GM13976 (cell line): Measurements from ENCODE around the gene LRRC30.

ENCODE experiments used
- DNase-seq: peaks from one replicate; pipeline ENCODE4 v3.0.0; 2012; ENCODE audit warnings: low spot score
- in situ Hi-C: fragments of 300-500 bp; cut with MboI; formaldehyde crosslinking; loops from one replicate; pipeline ENCODE4 v1.12.0; 2022; ENCODE audit warnings: low sequenced_read_pairs, mixed read lengths, inconsistent platforms; ENCODE audit not compliant: unreplicated experiment
- TF ChIP-seq, protein P1 (sequence below): IDR thresholded peaks from 2 replicates; pipeline ENCODE4 v1.5.1; 2012; ENCODE audit warnings: borderline replicate concordance, mild to moderate bottlenecking; ENCODE audit not compliant: insufficient read depth; ENCODE audit errors: extremely low read depth, missing control alignments, control extremely low read depth

The LRRC30 gene

DNA sequence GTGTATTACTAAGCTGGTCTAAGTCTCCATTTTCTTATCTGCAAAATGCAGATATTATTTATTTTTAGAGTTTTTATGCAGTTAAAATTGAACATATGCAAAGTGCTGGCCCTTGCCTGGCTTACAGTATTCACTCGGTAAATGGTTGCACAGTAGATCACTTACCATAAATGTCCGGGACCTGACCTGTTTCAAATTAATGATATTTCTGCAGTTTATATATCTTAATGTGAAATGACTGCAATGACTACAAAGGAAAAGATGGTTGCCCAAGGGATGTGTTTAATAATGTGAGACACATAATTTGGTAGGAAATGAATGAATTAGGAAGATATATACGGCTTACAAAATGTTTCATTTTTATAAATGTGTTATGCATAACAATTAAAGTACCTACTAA lies 37.1 kb downstream of the LRRC30 start:
- in situ Hi-C loops, result no loop called here
- DNase-seq, result no peak
- TF ChIP-seq, protein P1, sequence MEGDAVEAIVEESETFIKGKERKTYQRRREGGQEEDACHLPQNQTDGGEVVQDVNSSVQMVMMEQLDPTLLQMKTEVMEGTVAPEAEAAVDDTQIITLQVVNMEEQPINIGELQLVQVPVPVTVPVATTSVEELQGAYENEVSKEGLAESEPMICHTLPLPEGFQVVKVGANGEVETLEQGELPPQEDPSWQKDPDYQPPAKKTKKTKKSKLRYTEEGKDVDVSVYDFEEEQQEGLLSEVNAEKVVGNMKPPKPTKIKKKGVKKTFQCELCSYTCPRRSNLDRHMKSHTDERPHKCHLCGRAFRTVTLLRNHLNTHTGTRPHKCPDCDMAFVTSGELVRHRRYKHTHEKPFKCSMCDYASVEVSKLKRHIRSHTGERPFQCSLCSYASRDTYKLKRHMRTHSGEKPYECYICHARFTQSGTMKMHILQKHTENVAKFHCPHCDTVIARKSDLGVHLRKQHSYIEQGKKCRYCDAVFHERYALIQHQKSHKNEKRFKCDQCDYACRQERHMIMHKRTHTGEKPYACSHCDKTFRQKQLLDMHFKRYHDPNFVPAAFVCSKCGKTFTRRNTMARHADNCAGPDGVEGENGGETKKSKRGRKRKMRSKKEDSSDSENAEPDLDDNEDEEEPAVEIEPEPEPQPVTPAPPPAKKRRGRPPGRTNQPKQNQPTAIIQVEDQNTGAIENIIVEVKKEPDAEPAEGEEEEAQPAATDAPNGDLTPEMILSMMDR, result no peak

DNA sequence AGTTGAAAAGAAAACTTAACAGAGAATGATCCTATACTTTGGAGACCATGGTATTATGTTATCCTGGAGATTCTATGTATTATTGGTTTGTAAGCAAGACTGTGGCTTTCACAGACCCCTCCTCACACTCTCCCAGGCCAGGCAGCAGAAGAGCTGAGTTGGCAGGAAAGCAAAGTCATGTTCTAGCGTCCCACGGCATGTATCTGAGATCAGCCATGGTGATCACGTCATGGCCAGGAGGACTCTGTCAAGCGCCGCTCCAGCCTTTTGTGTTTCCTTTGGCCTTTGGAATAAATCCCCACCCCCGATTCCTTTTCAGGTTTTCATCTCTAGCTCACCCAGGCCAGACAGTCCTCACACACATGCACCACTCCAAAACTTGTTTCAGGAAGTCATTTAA lies 39.1 kb downstream of the LRRC30 start:
- no peak for DNase-seq
- TF ChIP-seq, protein P1, result no peak
- in situ Hi-C loops, result no loop called here

DNA sequence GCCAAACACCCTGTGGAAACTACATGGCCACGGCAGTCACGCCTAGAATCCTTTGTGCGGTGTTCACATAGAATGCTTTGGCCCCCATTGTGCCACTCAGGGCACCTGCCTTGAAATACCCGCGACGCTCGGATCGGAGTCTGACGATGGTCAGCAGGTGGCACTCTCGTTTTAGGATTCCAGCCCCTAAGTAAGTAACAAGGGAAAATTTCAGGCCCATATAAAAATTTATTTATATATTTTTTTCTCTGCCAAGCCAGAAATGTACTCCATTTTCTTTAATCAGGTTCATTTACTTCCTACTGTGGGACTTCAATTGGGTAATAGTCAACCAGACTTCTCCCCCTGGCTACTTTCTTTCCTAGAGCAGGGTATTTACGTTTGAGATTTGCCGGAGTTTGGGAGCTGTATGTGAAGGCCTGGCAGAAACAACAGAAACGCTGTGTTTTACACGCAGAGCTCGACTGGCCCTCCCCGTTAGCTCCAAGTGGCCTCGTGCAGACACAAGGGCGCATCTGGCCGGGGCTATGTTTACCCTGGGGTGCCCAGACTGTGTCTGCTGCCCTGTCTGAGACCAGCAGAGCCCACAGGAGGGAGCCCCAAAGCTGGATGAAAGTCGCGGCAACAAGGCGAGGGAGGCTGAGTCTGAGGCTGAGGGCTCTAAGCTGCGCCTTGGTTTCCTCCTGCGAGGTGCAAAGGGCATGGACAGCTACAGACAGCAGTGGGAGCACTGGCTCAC lies 41.6 kb downstream of the LRRC30 start:
- in situ Hi-C loops, result no loop called here
- DNase-seq, result no peak
- TF ChIP-seq, protein P1, result peak; percentile 11

DNA sequence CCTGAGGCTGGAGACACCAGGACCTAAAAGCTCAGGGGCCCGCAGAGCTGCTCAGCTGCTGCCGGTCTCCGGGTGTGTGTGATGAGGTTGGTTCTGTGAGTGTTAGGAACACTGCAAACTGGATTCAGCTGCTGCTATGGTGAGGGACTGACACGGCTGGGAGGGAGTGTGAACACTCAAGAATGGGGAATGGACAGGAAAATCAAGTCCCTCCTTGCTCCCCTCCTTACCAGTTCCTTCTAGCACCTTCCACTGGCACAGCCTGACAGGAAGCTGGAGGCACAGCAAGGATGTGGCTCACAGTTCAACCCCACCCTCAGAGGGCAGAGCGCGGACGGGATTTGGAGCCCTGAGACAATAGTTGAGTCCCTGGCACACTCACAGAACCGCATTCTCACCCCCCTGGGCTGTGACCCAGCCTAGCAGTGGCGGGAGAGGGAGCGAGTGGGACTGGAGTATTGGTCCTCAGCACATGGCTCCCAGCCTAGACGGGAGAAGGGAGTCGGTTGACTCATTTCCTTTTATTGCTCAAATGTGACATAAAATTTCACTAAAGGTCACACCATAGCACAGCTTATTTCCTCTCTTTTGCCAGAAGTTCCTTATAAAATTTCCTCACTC lies 42.5 kb downstream of the LRRC30 start:
- TF ChIP-seq, protein P1, result no peak
- no peak for DNase-seq
- in situ Hi-C loops, result no loop called here

DNA sequence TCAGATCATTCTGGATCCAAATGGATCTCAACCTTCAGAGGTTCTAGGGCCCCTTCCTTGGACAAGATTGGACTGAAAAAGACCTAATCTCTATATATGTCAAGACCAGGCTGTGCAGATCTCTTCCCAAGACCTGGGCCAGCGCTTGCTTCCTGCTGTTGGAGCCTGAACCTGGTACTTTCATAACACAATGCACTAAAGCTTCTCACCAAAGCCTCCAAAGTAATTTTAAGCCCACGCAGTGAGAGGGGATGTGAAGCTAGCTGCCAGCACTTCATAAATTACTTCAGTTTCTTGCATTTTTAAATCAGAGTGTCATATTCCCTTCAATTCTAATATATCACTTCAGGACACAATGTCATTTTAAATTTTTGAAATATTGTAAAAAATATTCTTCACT lies 50.7 kb downstream of the LRRC30 start:
- DNase-seq, result no peak
- in situ Hi-C loops, result no loop called here
- TF ChIP-seq, protein P1, result no peak
